HepG2 (cell line): Measurements from ENCODE around the gene FHIT. TPM values are rescaled to one million over a fixed set of nuclear protein-coding genes. Genes with fewer than 3 reads are reported as not detected.
A peak's percentile ranks its signal among the peaks of the same experiment; 100 is the strongest.

Experiments
- ARNT2 ChIP-seq: sonication (generic); formaldehyde crosslinking; IDR thresholded peaks from 2 replicates; pipeline ENCODE4 v1.8.0; 2022; ENCODE audit warnings: mild to moderate bottlenecking, low read depth, missing genetic modification reagents, moderate library complexity
- HIC2 ChIP-seq: sonication (generic); formaldehyde crosslinking; IDR thresholded peaks from 2 replicates; pipeline ENCODE4 v1.9.0; 2022; ENCODE audit warnings: low read depth, missing genetic modification reagents
- HMGA1 ChIP-seq: sonication (generic); formaldehyde crosslinking; conservative IDR thresholded peaks from 2 replicates; pipeline ENCODE4 v1.4.0; 2020; ENCODE audit warnings: missing genetic modification reagents
- HOXA9 ChIP-seq: sonication (generic); formaldehyde crosslinking; IDR thresholded peaks from 2 replicates; pipeline ENCODE4 v1.8.1; 2022; ENCODE audit warnings: missing genetic modification reagents, mild to moderate bottlenecking, moderate library complexity, borderline replicate concordance
- KLF9 ChIP-seq: IDR thresholded peaks from 2 replicates; pipeline ENCODE4 v1.6.1; 2016; ENCODE audit warnings: low read depth
- MTF1 ChIP-seq: sonication (generic); formaldehyde crosslinking; IDR thresholded peaks from 2 replicates; pipeline ENCODE4 v1.5.0; 2020; ENCODE audit warnings: missing genetic modification reagents
- NFIB ChIP-seq: sonication (generic); formaldehyde crosslinking; IDR thresholded peaks from 2 replicates; pipeline ENCODE4 v1.9.0; 2021; ENCODE audit warnings: missing genetic modification reagents, mild to moderate bottlenecking, borderline replicate concordance
- YEATS4 ChIP-seq: sonication (generic); formaldehyde crosslinking; IDR thresholded peaks from 2 replicates; pipeline ENCODE4 v1.4.0; 2020; ENCODE audit warnings: missing genetic modification reagents, borderline replicate concordance
- ZHX1 ChIP-seq: sonication (generic); formaldehyde crosslinking; IDR thresholded peaks from 2 replicates; pipeline ENCODE4 v1.8.1; 2022; ENCODE audit warnings: low read depth, mild to moderate bottlenecking, missing genetic modification reagents
- ZMYM4 ChIP-seq: sonication (generic); formaldehyde crosslinking; IDR thresholded peaks from 2 replicates; pipeline ENCODE4 v1.8.1; 2023; ENCODE audit warnings: mild to moderate bottlenecking, missing genetic modification reagents
- ZNF18 ChIP-seq: sonication (generic); formaldehyde crosslinking; IDR thresholded peaks from 2 replicates; pipeline ENCODE4 v1.8.0; 2022; ENCODE audit warnings: mild to moderate bottlenecking, missing genetic modification reagents; ENCODE audit not compliant: insufficient replicate concordance
- ZNF407 ChIP-seq: sonication (generic); formaldehyde crosslinking; IDR thresholded peaks from one replicate; pipeline ENCODE4 v1.5.1; 2020; ENCODE audit warnings: mild to moderate bottlenecking, missing genetic modification reagents; ENCODE audit errors: not compliant biosample characterization
- polyA plus RNA-seq, 8 experiments: library from polyadenylated mRNA; depleted of rRNA in 3 of 8; stranded (reverse) in 7 of 8; unstranded in 1 of 8; fragments of >200 nt; fragmentation: Illumina TruSeq in 4 of 8; extraction: Trizol in 4 of 8; gene quantifications; 2 replicates each; pipeline versions ENCODE4 v1.2.1 to v1.2.3, GENCODE V29; 2011 to 2016; ENCODE audit warnings: low read depth in 4 of 8, missing spikeins in 1 of 8, mixed read lengths in 1 of 8; ENCODE audit not compliant: insufficient read depth in 1 of 8
- total RNA-seq, 5 experiments: library from RNA; depleted of rRNA; stranded (reverse); fragments of >200 nt; fragmentation: Illumina TruSeq; extraction: Trizol; gene quantifications; 2 replicates each; pipeline ENCODE4 v1.2.3, GENCODE V29; 2016; ENCODE audit warnings: low read depth in 1 of 5

FHIT gene
- total and polyA plus RNA-seq, 2 of the 13 experiments (the other 11 are each of a cell fraction or from before 2014, with no cell fraction given): 4.0 to 4.6 TPM

- TF ChIP-seq ZMYM4 (peak; percentile 64; the same call in 1 of the 2 replicates), ARNT2 (CRISPR knock-in tag) (no peak), ZNF407 (no peak), ZNF18 (CRISPR knock-in tag) (no peak), HMGA1 (no peak), MTF1 (CRISPR knock-in tag) (no peak), HIC2 (CRISPR knock-in tag) (no peak), NFIB (CRISPR knock-in tag) (no peak), ZHX1 (CRISPR knock-in tag) (no peak), HOXA9 (CRISPR knock-in tag) (no peak), KLF9 (no peak), YEATS4 (CRISPR knock-in tag) (no peak)
Measured at GRCh38 chr3:59798372-59799086, 1452.7 kb downstream of the FHIT start (continued).
